ENCODE measurements around the gene NUAK1.

The NUAK1 gene

GRCh38 chr12:106035421-106035820 lies 103.3 kb downstream of the NUAK1 start:
- H3K36me3 ChIP-seq (ENCODE audit: insufficient read depth): no peaks in the 10 kb centered on the region
- H2AFZ ChIP-seq (ENCODE audit: low read depth): no peak overlapping the region
- H3K4me2 ChIP-seq: no peak overlapping the region
- no peaks in the 10 kb centered on the region for H4K20me1 ChIP-seq (ENCODE audit: insufficient read depth)
- H3K4me3 ChIP-seq (IDR thresholded peaks at IDR 0.05; ENCODE audit: insufficient read depth, low read depth, low read length): no peak overlapping the region
- H3K27me3 ChIP-seq (ENCODE audit: insufficient read depth, low read depth): no peaks in the 10 kb centered on the region
- no peaks in the 10 kb centered on the region for H3K4me1 ChIP-seq (ENCODE audit: low read depth, poor library complexity, severe bottlenecking)
- no peak overlapping the region for H3K27ac ChIP-seq
- H3K79me2 ChIP-seq (ENCODE audit: insufficient read depth, low read depth): no peaks in the 10 kb centered on the region
- TF ChIP-seq, protein P1, sequence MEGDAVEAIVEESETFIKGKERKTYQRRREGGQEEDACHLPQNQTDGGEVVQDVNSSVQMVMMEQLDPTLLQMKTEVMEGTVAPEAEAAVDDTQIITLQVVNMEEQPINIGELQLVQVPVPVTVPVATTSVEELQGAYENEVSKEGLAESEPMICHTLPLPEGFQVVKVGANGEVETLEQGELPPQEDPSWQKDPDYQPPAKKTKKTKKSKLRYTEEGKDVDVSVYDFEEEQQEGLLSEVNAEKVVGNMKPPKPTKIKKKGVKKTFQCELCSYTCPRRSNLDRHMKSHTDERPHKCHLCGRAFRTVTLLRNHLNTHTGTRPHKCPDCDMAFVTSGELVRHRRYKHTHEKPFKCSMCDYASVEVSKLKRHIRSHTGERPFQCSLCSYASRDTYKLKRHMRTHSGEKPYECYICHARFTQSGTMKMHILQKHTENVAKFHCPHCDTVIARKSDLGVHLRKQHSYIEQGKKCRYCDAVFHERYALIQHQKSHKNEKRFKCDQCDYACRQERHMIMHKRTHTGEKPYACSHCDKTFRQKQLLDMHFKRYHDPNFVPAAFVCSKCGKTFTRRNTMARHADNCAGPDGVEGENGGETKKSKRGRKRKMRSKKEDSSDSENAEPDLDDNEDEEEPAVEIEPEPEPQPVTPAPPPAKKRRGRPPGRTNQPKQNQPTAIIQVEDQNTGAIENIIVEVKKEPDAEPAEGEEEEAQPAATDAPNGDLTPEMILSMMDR (conservative IDR thresholded peaks at IDR 0.05; ENCODE audit: low read depth, low read length): no peak
- no peak overlapping the region for H3K9ac ChIP-seq

- H3K4me2 ChIP-seq: no peak overlapping the region
- TF ChIP-seq, protein P1 (conservative IDR thresholded peaks at IDR 0.05; ENCODE audit: low read depth, low read length): no peak
Measured at GRCh38 chr12:106034316-106034715, 104.4 kb downstream of the NUAK1 start.

DNA sequence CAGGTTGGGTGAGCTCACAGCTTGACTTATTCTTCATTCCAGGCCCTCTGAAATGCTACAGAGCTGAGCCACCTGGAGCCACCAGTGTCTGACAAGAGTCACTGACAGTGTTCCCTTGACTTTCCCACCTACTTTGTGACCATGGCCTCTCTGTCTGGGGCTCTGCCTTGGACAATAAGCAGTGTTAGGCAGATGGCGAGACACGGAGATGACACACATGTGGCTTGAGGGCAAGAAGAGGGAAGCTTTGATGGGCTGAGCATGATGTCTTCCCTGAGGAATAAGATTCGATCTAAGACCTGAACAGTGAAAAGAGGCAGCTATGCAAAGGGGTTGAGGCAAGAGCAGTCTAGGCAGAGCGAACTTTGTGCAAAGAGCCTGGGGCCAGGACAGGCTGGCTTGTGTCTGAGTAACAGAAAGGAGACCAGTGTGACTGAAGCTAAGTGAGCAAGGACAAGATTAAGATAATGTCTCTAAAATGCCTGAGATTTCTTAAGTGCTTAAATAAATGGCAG lies 105.5 kb downstream of the NUAK1 start:
- H3K9ac ChIP-seq: no peak overlapping the region
- no peak overlapping the region for H3K4me3 ChIP-seq (IDR thresholded peaks at IDR 0.05; ENCODE audit: insufficient read depth, low read depth, low read length)
- H3K4me2 ChIP-seq: no peak overlapping the region
- H3K36me3 ChIP-seq (ENCODE audit: insufficient read depth): no peaks in the 10 kb centered on the region
- H3K27me3 ChIP-seq (ENCODE audit: insufficient read depth, low read depth): no peaks in the 10 kb centered on the region
- TF ChIP-seq, protein P1 (conservative IDR thresholded peaks at IDR 0.05; ENCODE audit: low read depth, low read length): no peak
- H4K20me1 ChIP-seq (ENCODE audit: insufficient read depth): no peaks in the 10 kb centered on the region
- H3K79me2 ChIP-seq (ENCODE audit: insufficient read depth, low read depth): no peaks in the 10 kb centered on the region
- H3K27ac ChIP-seq: no peak overlapping the region
- no peaks in the 10 kb centered on the region for H3K4me1 ChIP-seq (ENCODE audit: low read depth, poor library complexity, severe bottlenecking)
- no peak overlapping the region for H2AFZ ChIP-seq (ENCODE audit: low read depth)

More at GRCh38 chr12:106034316-106034715, 104.4 kb downstream of the NUAK1 start:
- H3K4me3 ChIP-seq (IDR thresholded peaks at IDR 0.05; ENCODE audit: insufficient read depth, low read depth, low read length): no peak overlapping the region
- H4K20me1 ChIP-seq (ENCODE audit: insufficient read depth): no peaks in the 10 kb centered on the region
- no peaks in the 10 kb centered on the region for H3K4me1 ChIP-seq (ENCODE audit: low read depth, poor library complexity, severe bottlenecking)
- no peak overlapping the region for H3K9ac ChIP-seq
- no peaks in the 10 kb centered on the region for H3K36me3 ChIP-seq (ENCODE audit: insufficient read depth)
- H3K27ac ChIP-seq: no peak overlapping the region
- no peak overlapping the region for H2AFZ ChIP-seq (ENCODE audit: low read depth)
- H3K27me3 ChIP-seq (ENCODE audit: insufficient read depth, low read depth): no peaks in the 10 kb centered on the region
- no peaks in the 10 kb centered on the region for H3K79me2 ChIP-seq (ENCODE audit: insufficient read depth, low read depth)

DNA sequence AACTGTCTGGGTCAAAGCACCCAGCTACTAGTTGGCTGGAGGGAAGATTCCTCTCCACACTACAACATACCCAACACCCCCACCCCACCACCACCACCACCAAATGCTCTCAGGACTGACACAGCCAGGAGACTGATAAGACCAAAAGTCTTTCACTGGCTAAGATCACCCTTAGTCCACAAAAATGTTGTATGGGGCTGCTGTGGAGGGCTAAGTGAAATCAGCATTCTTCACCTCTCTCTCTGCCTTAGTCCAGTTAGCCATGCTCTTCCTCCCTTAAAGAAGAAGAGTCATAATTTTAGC lies 106.2 kb downstream of the NUAK1 start:
- Histone ChIP-seq H2AFZ (ENCODE audit: low read depth) (no peak overlapping the region), H3K27me3 (ENCODE audit: insufficient read depth, low read depth) (no peaks in the 10 kb centered on the region), H3K4me1 (ENCODE audit: low read depth, poor library complexity, severe bottlenecking) (no peaks in the 10 kb centered on the region), H3K36me3 (ENCODE audit: insufficient read depth) (no peaks in the 10 kb centered on the region), H3K9ac (no peak overlapping the region), H3K4me2 (no peak overlapping the region), H3K4me3 (IDR thresholded peaks at IDR 0.05; ENCODE audit: insufficient read depth, low read depth, low read length) (no peak overlapping the region), H3K79me2 (ENCODE audit: insufficient read depth, low read depth) (no peaks in the 10 kb centered on the region), H4K20me1 (ENCODE audit: insufficient read depth) (no peaks in the 10 kb centered on the region), H3K27ac (no peak overlapping the region)
- TF ChIP-seq, protein P1 (conservative IDR thresholded peaks at IDR 0.05; ENCODE audit: low read depth, low read length): no peak

Data from KMS-11 (cell line).